GM12878 (cell line): ENCODE measurements around the gene INSL3. TPM values are rescaled to one million over a fixed set of nuclear protein-coding genes. Genes with fewer than 3 reads are reported as not detected.

Experiments
- ASH2L ChIP-seq: fragments of 300-600, 200-600 bp; sonication (generic); IDR thresholded peaks from 2 replicates; pipeline ENCODE4 v1.6.1; 2017; ENCODE audit warnings: low read depth, mild to moderate bottlenecking, borderline replicate concordance
- BCL11A ChIP-seq: IDR thresholded peaks from 2 replicates; pipeline ENCODE4 v1.6.1; 2011; ENCODE audit warnings: low read depth, low read length
- CEBPB ChIP-seq, 2 experiments: fragments of 150-350 bp in 1 of 2; IDR thresholded peaks; 2 replicates each; pipeline ENCODE4 v1.6.1; 2012 to 2014; ENCODE audit warnings: low read depth in 2 of 2, low read length in 2 of 2, borderline replicate concordance in 1 of 2, inconsistent platforms in 1 of 2
- ELK1 ChIP-seq: IDR thresholded peaks from 2 replicates; pipeline ENCODE4 v1.6.1; 2012; ENCODE audit warnings: low read depth, low read length, improper control_type of control experiment
- EP300 ChIP-seq, 2 experiments: fragments of 150-350 bp in 1 of 2; IDR thresholded peaks; 2 replicates each; pipeline ENCODE4 v1.6.1; 2011 to 2012; ENCODE audit warnings: low read depth in 2 of 2, low read length in 2 of 2, borderline replicate concordance in 1 of 2, improper control_type of control experiment in 1 of 2, inconsistent platforms in 1 of 2; ENCODE audit not compliant: control insufficient read depth in 1 of 2
- ETV6 ChIP-seq, 2 experiments: fragments of 450-650 bp in 1 of 2; IDR thresholded peaks in 1 of 2; conservative IDR thresholded peaks in 1 of 2; 2 replicates each; pipeline ENCODE4 v1.6.1; 2014; ENCODE audit warnings: antibody characterized with exemption in 1 of 2, borderline replicate concordance in 1 of 2, low read depth in 1 of 2, mild to moderate bottlenecking in 1 of 2, moderate library complexity in 1 of 2
- FOS ChIP-seq: IDR thresholded peaks from 3 replicates; pipeline ENCODE4 v1.6.1; 2011; ENCODE audit warnings: borderline replicate concordance; ENCODE audit not compliant: insufficient read length; ENCODE audit errors: extremely low read depth
- HCFC1 ChIP-seq: fragments of 150-350 bp; IDR thresholded peaks from 2 replicates; pipeline ENCODE4 v1.6.1; 2014; ENCODE audit warnings: low read length
- HDGF ChIP-seq: fragments of 450-650 bp; IDR thresholded peaks from 2 replicates; pipeline ENCODE4 v1.6.1; 2016; ENCODE audit warnings: antibody characterized with exemption
- IKZF1 ChIP-seq: fragments of 450-650 bp; conservative IDR thresholded peaks from 2 replicates; pipeline ENCODE4 v1.6.1; 2017; ENCODE audit warnings: antibody characterized with exemption, mild to moderate bottlenecking
- MEF2A ChIP-seq: IDR thresholded peaks from 2 replicates; pipeline ENCODE4 v1.6.1; 2011; ENCODE audit warnings: low read depth, mild to moderate bottlenecking, low read length, moderate library complexity; ENCODE audit not compliant: insufficient read depth
- MLLT1 ChIP-seq: fragments of 450-650 bp; IDR thresholded peaks from 2 replicates; pipeline ENCODE4 v1.6.1; 2016; ENCODE audit warnings: mild to moderate bottlenecking
- NFXL1 ChIP-seq: fragments of 450-650 bp; IDR thresholded peaks from 2 replicates; pipeline ENCODE4 v1.6.1; 2017; ENCODE audit warnings: antibody characterized with exemption, mild to moderate bottlenecking, borderline replicate concordance
- NFYA ChIP-seq: IDR thresholded peaks from 2 replicates; pipeline ENCODE4 v1.6.1; 2011; ENCODE audit warnings: low read depth, mild to moderate bottlenecking, low read length, improper control_type of control experiment, borderline replicate concordance
- PAX5 ChIP-seq: IDR thresholded peaks from 2 replicates; pipeline ENCODE4 v1.6.1; 2011; ENCODE audit warnings: low read depth, low read length, borderline replicate concordance
- RAD21 ChIP-seq: IDR thresholded peaks from 2 replicates; pipeline ENCODE4 v1.6.1; 2011; ENCODE audit warnings: mild to moderate bottlenecking, low read depth, low read length, moderate library complexity; ENCODE audit not compliant: insufficient read depth
- SMC3 ChIP-seq: IDR thresholded peaks from 2 replicates; pipeline ENCODE4 v1.6.1; 2011; ENCODE audit warnings: low read length, improper control_type of control experiment, borderline replicate concordance
- SPI1 ChIP-seq: IDR thresholded peaks from 2 replicates; pipeline ENCODE4 v1.6.1; 2011; ENCODE audit warnings: low read depth, mild to moderate bottlenecking, low read length, moderate library complexity, borderline replicate concordance; ENCODE audit not compliant: insufficient read depth
- SRF ChIP-seq, 2 experiments: IDR thresholded peaks; 2 replicates each; pipeline ENCODE4 v1.6.1; 2011; ENCODE audit warnings: low read depth in 2 of 2, low read length in 2 of 2, mild to moderate bottlenecking in 1 of 2, moderate library complexity in 1 of 2
- STAT1 ChIP-seq: fragments of 450-650 bp; conservative IDR thresholded peaks from 2 replicates; pipeline ENCODE4 v1.6.1; 2014; ENCODE audit warnings: antibody characterized with exemption, mild to moderate bottlenecking
- STAT3 ChIP-seq: IDR thresholded peaks from 2 replicates; pipeline ENCODE4 v1.6.1; 2011; ENCODE audit warnings: low read depth, low read length, improper control_type of control experiment
- ZBED1 ChIP-seq: IDR thresholded peaks from 2 replicates; pipeline ENCODE4 v1.6.1; 2016; ENCODE audit warnings: borderline replicate concordance
- ZNF622 ChIP-seq: fragments of 450-650 bp; IDR thresholded peaks from 2 replicates; pipeline ENCODE4 v1.6.1; 2017; ENCODE audit warnings: mild to moderate bottlenecking, inconsistent platforms
- polyA plus RNA-seq, 11 experiments: library from polyadenylated mRNA; depleted of rRNA in 4 of 11; unstranded in 6 of 11; stranded (reverse) in 5 of 11; fragments of >200 nt; fragmentation: Nextera tagmentation in 4 of 11; fragmentation: Illumina TruSeq in 1 of 11; extraction: Ambion mirVana in 4 of 11; extraction: Trizol in 1 of 11; gene quantifications; 1 replicate in 1 of 11; 2 replicates in 10 of 11; pipeline versions ENCODE4 v1.2.1 to v1.2.3, GENCODE V29; 2011 to 2016; ENCODE audit warnings: inconsistent platforms in 2 of 11, missing spikeins in 2 of 11, low read depth in 1 of 11
- total RNA-seq, 4 experiments: library from RNA; depleted of rRNA in 3 of 4; stranded (reverse); fragments of >200 nt in 3 of 4; fragmentation: Illumina TruSeq in 1 of 4; extraction: Trizol in 1 of 4; gene quantifications; 2 replicates each; pipeline versions ENCODE4 v1.2.1 to v1.2.3, GENCODE V29; 2013 to 2021
- TF ChIP-seq, protein P1 (sequence below): fragments of 450-650 bp; IDR thresholded peaks from 2 replicates; pipeline ENCODE4 v1.6.1; 2016; ENCODE audit warnings: mild to moderate bottlenecking
- TF ChIP-seq, protein P2 (sequence below): fragments of 450-650 bp; IDR thresholded peaks from 2 replicates; pipeline ENCODE4 v1.6.1; 2017; ENCODE audit warnings: borderline replicate concordance

INSL3 gene
- total and polyA plus RNA-seq, 10 of the 15 experiments (the other 5 are each of a cell fraction or from before 2014, with no cell fraction given), result 0.27 to 1.9 (median 0.70) TPM

DNA sequence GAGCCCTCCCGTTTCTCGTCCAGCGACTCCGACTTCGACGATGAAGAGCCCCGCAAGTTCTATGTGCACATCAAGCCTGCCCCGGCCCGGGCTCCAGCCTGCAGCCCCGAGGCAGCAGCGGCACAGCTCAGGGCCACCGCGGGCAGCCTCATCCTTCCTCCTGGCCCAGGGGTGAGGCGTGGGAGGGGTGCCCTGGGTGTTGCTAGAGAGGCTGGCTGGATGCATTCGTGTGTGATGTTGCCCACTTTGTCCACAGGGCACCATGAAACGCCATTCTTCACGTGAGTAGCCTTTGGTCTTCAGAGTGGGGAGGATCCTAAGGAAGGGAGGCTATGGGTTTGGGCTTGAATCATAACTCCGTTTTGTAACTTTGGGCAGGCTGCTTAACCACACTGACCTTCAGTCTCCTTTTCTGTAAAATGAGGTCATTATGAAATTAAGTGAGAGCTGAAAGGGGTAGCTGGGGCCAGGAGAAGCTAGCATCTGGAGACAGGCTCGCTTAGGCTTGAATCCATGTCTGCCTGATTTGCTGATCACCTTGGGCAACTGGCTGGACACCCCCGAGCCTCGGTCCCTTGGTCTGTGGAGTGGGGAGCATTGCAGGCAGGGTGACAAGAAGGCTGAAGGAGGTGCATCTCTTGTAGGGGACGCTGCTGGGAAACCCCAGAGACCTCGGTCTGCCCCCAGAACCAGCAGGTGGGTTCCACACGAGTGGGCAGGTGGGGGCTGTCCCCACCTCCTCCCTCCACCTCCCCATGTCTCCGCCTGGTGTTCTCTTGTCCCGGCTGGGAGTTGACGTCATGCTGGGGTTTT lies 45.1 kb downstream of the INSL3 start (continued):
- TF ChIP-seq, protein P1, sequence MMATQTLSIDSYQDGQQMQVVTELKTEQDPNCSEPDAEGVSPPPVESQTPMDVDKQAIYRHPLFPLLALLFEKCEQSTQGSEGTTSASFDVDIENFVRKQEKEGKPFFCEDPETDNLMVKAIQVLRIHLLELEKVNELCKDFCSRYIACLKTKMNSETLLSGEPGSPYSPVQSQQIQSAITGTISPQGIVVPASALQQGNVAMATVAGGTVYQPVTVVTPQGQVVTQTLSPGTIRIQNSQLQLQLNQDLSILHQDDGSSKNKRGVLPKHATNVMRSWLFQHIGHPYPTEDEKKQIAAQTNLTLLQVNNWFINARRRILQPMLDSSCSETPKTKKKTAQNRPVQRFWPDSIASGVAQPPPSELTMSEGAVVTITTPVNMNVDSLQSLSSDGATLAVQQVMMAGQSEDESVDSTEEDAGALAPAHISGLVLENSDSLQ, result no peak
- TF ChIP-seq SPI1 (no peak), CEBPB (IDR thresholded peaks at IDR 0.05; ENCODE audit: borderline replicate concordance in 1 of 2, low read depth in 2 of 2, low read length in 2 of 2) (peak in 1 of 2 experiments; percentile 91; a peak in 1 of 4 replicates), EP300 (IDR thresholded peaks at IDR 0.05; ENCODE audit: borderline replicate concordance in 1 of 2, control insufficient read depth in 1 of 2, low read depth in 2 of 2, low read length in 2 of 2) (peak; percentile 67 to 72; a peak in 2 of 4 replicates), ETV6 (conservative IDR thresholded peaks at IDR 0.05 in 1 of 2, IDR thresholded peaks at IDR 0.05 in 1 of 2; ENCODE audit: borderline replicate concordance in 1 of 2, low read depth in 1 of 2) (peak in 1 of 2 experiments; percentile 60; a peak in 2 of 4 replicates), MLLT1 (peak; percentile 83), RAD21 (no peak), ZBED1 (peak; percentile 89; the same call in 1 of the 2 replicates), ASH2L (no peak), NFXL1 (no peak), STAT3 (no peak), HDGF (no peak), FOS (no peak), STAT1 (no peak), SRF (IDR thresholded peaks at IDR 0.05; ENCODE audit: low read depth in 2 of 2, low read length in 2 of 2) (0 out of 4 replicates have a peak, but pooled peaks of 1 of the 2 experiments have one; percentile 38), ELK1 (no peak), BCL11A (peak; percentile 83), HCFC1 (no peak), ZNF622 (no peak), SMC3 (no peak), MEF2A (peak; percentile 60; the same call in 1 of the 2 replicates), NFYA (no peak), PAX5 (peak; percentile 99), IKZF1 (peak; percentile 90)
- TF ChIP-seq, protein P2, sequence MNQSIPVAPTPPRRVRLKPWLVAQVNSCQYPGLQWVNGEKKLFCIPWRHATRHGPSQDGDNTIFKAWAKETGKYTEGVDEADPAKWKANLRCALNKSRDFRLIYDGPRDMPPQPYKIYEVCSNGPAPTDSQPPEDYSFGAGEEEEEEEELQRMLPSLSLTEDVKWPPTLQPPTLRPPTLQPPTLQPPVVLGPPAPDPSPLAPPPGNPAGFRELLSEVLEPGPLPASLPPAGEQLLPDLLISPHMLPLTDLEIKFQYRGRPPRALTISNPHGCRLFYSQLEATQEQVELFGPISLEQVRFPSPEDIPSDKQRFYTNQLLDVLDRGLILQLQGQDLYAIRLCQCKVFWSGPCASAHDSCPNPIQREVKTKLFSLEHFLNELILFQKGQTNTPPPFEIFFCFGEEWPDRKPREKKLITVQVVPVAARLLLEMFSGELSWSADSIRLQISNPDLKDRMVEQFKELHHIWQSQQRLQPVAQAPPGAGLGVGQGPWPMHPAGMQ, result no peak
